Measurements from ENCODE around the gene SPRED2. TPM values are rescaled to one million over a fixed set of nuclear protein-coding genes. Genes with fewer than 3 reads are reported as not detected.

SPRED2 gene
- polyA plus RNA-seq, 1 donor from 2014 or later = 5.3 TPM

DNA sequence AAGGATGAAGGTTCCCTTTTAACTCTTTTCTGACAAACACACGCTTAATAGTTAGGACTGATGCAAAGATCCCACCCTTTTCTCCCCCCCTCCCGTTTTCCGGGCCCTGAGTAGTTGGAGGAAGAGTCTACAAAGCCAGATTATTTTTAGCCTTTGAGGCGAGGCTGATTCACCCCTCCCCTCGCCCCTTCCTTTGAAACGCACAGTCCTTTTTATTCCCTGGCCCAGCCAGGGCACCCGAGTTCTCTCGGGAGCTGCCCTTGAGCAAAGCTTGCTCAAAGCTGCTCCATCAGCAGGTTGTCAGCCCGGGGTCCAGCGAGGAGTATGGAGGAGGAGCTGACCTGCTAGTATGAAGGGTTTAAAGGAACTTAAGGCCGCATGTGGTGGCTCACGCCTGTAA lies 47.1 kb upstream of the SPRED2 start:
- H3K27me3 ChIP-seq (ENCODE audit: insufficient read depth, low read depth, low read length) = no peaks in the 10 kb centered on the region
- no peak overlapping the region for H3K4me2 ChIP-seq (ENCODE audit: low read length)
- H3K4me3 ChIP-seq (ENCODE audit: low read length) = no peak overlapping the region
- no peaks in the 10 kb centered on the region for H3K79me2 ChIP-seq (replicated peaks; ENCODE audit: insufficient read depth, low read length)
- H2AFZ ChIP-seq (ENCODE audit: low read depth, low read length) = no peak overlapping the region
- no peaks in the 10 kb centered on the region for H3F3A ChIP-seq (ENCODE audit: insufficient read depth, low read length, poor library complexity, severe bottlenecking)
- H3K36me3 ChIP-seq (ENCODE audit: insufficient read depth, low read length) = no peaks in the 10 kb centered on the region
- H4K20me1 ChIP-seq (ENCODE audit: insufficient read depth) = no peaks in the 10 kb centered on the region
- TF ChIP-seq RAD21 (conservative IDR thresholded peaks at IDR 0.05) (no peak), POLR2AphosphoS5 (IDR thresholded peaks at IDR 0.05) (no peak), SMC3 (conservative IDR thresholded peaks at IDR 0.05; ENCODE audit: poor library complexity) (no peak), EP300 (conservative IDR thresholded peaks at IDR 0.05; ENCODE audit: poor library complexity, severe bottlenecking) (no peak)
- no peaks in the 10 kb centered on the region for H3K9me3 ChIP-seq (ENCODE audit: low read length)
- no peaks in the 10 kb centered on the region for H3K9me2 ChIP-seq (ENCODE audit: insufficient read depth, low read length)
- H3K27ac ChIP-seq (ENCODE audit: low read length) = no peak overlapping the region
- no peak overlapping the region for H3K9ac ChIP-seq (ENCODE audit: low read length)

DNA sequence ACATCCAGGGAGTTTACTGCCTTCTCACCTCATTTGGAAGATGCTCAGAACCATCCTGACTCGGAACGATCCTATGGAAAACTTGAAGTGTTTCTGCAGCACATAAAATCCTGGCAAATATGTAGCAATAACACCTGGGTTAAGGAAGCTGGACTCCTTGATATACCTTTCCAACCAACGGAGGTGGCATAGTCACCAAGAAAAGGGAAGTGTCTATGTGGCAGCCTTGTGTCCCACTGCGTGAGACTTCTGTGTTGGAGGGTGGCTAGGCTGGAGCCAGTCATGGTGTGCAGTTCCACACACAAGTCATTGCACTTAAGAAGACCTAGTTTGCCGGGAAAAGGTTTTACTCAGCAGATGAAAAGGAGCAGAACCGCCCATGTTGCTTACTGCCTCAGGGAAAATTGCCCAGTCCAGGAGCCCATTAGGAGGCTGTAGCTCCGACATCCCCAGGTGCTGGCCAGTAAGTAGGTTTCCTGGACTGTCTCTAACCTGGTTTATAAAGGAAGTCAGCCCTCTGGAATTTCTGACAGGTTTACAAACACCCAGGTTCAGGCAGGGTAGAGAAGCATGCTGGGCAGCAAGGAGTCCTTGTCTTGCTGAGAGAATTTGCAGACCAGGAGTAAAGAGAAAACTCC lies 46.2 kb upstream of the SPRED2 start:
- no peak overlapping the region for H3K4me3 ChIP-seq (ENCODE audit: low read length)
- H2AFZ ChIP-seq (ENCODE audit: low read depth, low read length) = no peak overlapping the region

More for the DNA sequence above, 46.2 kb upstream of the SPRED2 start:
- Histone ChIP-seq H3K79me2 (replicated peaks; ENCODE audit: insufficient read depth, low read length) (no peaks in the 10 kb centered on the region), H4K20me1 (ENCODE audit: insufficient read depth) (no peaks in the 10 kb centered on the region), H3K9me3 (ENCODE audit: low read length) (no peaks in the 10 kb centered on the region), H3K9ac (ENCODE audit: low read length) (no peak overlapping the region), H3K9me2 (ENCODE audit: insufficient read depth, low read length) (no peaks in the 10 kb centered on the region), H3K4me2 (ENCODE audit: low read length) (no peak overlapping the region), H3K27ac (ENCODE audit: low read length) (no peak overlapping the region), H3F3A (ENCODE audit: insufficient read depth, low read length, poor library complexity, severe bottlenecking) (no peaks in the 10 kb centered on the region), H3K36me3 (ENCODE audit: insufficient read depth, low read length) (no peaks in the 10 kb centered on the region), H3K27me3 (ENCODE audit: insufficient read depth, low read depth, low read length) (no peaks in the 10 kb centered on the region)
- TF ChIP-seq SMC3 (conservative IDR thresholded peaks at IDR 0.05; ENCODE audit: poor library complexity) = no peak
- TF ChIP-seq TAF1 (IDR thresholded peaks at IDR 0.05; ENCODE audit: low read depth) = no peak
- TF ChIP-seq EP300 (conservative IDR thresholded peaks at IDR 0.05; ENCODE audit: poor library complexity, severe bottlenecking) = no peak
- TF ChIP-seq, protein P1, sequence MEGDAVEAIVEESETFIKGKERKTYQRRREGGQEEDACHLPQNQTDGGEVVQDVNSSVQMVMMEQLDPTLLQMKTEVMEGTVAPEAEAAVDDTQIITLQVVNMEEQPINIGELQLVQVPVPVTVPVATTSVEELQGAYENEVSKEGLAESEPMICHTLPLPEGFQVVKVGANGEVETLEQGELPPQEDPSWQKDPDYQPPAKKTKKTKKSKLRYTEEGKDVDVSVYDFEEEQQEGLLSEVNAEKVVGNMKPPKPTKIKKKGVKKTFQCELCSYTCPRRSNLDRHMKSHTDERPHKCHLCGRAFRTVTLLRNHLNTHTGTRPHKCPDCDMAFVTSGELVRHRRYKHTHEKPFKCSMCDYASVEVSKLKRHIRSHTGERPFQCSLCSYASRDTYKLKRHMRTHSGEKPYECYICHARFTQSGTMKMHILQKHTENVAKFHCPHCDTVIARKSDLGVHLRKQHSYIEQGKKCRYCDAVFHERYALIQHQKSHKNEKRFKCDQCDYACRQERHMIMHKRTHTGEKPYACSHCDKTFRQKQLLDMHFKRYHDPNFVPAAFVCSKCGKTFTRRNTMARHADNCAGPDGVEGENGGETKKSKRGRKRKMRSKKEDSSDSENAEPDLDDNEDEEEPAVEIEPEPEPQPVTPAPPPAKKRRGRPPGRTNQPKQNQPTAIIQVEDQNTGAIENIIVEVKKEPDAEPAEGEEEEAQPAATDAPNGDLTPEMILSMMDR (IDR thresholded peaks at IDR 0.05; ENCODE audit: poor library complexity, severe bottlenecking) = no peak
- no peak for TF ChIP-seq EZH2 (IDR thresholded peaks at IDR 0.05; ENCODE audit: borderline replicate concordance, insufficient read depth, low read length, poor library complexity, severe bottlenecking)
- TF ChIP-seq MXI1 (conservative IDR thresholded peaks at IDR 0.05; ENCODE audit: poor library complexity, severe bottlenecking) = no peak
- TF ChIP-seq POLR2AphosphoS5 (IDR thresholded peaks at IDR 0.05) = no peak
- TF ChIP-seq, protein P2, sequence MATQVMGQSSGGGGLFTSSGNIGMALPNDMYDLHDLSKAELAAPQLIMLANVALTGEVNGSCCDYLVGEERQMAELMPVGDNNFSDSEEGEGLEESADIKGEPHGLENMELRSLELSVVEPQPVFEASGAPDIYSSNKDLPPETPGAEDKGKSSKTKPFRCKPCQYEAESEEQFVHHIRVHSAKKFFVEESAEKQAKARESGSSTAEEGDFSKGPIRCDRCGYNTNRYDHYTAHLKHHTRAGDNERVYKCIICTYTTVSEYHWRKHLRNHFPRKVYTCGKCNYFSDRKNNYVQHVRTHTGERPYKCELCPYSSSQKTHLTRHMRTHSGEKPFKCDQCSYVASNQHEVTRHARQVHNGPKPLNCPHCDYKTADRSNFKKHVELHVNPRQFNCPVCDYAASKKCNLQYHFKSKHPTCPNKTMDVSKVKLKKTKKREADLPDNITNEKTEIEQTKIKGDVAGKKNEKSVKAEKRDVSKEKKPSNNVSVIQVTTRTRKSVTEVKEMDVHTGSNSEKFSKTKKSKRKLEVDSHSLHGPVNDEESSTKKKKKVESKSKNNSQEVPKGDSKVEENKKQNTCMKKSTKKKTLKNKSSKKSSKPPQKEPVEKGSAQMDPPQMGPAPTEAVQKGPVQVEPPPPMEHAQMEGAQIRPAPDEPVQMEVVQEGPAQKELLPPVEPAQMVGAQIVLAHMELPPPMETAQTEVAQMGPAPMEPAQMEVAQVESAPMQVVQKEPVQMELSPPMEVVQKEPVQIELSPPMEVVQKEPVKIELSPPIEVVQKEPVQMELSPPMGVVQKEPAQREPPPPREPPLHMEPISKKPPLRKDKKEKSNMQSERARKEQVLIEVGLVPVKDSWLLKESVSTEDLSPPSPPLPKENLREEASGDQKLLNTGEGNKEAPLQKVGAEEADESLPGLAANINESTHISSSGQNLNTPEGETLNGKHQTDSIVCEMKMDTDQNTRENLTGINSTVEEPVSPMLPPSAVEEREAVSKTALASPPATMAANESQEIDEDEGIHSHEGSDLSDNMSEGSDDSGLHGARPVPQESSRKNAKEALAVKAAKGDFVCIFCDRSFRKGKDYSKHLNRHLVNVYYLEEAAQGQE (IDR thresholded peaks at IDR 0.05; ENCODE audit: borderline replicate concordance) = no peak
- TF ChIP-seq RAD21 (conservative IDR thresholded peaks at IDR 0.05) = no peak
